Stimulated activated CD8-positive, alpha-beta memory T cell treated with anti-CD3 and anti-CD28 coated beads, Interleukin-15, amount 100 ng/mL, for 24 hours (primary cell): ENCODE measurements around the gene TMED9.

Experiments used
- DNase-seq: peaks from one replicate; pipeline ENCODE4 v3.0.0-alpha.2; 2020; ENCODE audit warnings: low read depth

Gene TMED9

GRCh38 chr5:177578316-177578715 is 13.7 kb upstream of the TMED9 start:
- DNase-seq = no peak

GRCh38 chr5:177588413-177588909 is 3.5 kb upstream of the TMED9 start:
- no peak for DNase-seq

GRCh38 chr5:177590406-177590805 is 1.6 kb upstream of the TMED9 start:
- no peak for DNase-seq

- no peak for DNase-seq
Observed at GRCh38 chr5:177591690-177592009, 353 bp upstream of the TMED9 start.

- DNase-seq = no peak
Observed at GRCh38 chr5:177592905-177593304, 902 bp downstream of the TMED9 start.

- no peak for DNase-seq
Observed at GRCh38 chr5:177593511-177593910, 1.5 kb downstream of the TMED9 start.

- no peak for DNase-seq
Observed at GRCh38 chr5:177594071-177594470, 2.1 kb downstream of the TMED9 start.

GRCh38 chr5:177595026-177595585 is 3.1 kb downstream of the TMED9 start:
- no peak for DNase-seq

GRCh38 chr5:177595991-177596774 is 4.2 kb downstream of the TMED9 start:
- DNase-seq = no peak

GRCh38 chr5:177596775-177597238 is 4.8 kb downstream of the TMED9 start:
- DNase-seq = no peak

GRCh38 chr5:177598477-177598876 is 6.5 kb downstream of the TMED9 start:
- no peak for DNase-seq

- DNase-seq = peak; percentile 76
Observed at GRCh38 chr5:177599731-177600507, 7.9 kb downstream of the TMED9 start, which contains the start of gene B4GALT7. Gene B4GALT7 (plus strand): TSS chr5:177600132. CDS start chr5:177600211, 79 bp downstream.

- no peak for DNase-seq
Observed at GRCh38 chr5:177600508-177601018, 8.6 kb downstream of the TMED9 start.

GRCh38 chr5:177601126-177601525 is 9.1 kb downstream of the TMED9 start:
- DNase-seq = no peak

GRCh38 chr5:177601577-177602457 is 9.8 kb downstream of the TMED9 start:
- DNase-seq = no peak

GRCh38 chr5:177602458-177602830 is 10.4 kb downstream of the TMED9 start:
- DNase-seq = no peak

- no peak for DNase-seq
Observed at GRCh38 chr5:177603631-177604030, 11.6 kb downstream of the TMED9 start.

GRCh38 chr5:177604116-177604521 is 12.1 kb downstream of the TMED9 start:
- DNase-seq = no peak

GRCh38 chr5:177604656-177605055 is 12.7 kb downstream of the TMED9 start:
- no peak for DNase-seq

- no peak for DNase-seq
Observed at GRCh38 chr5:177605078-177605477, 13.1 kb downstream of the TMED9 start.

- DNase-seq = no peak
Observed at GRCh38 chr5:177605667-177606066, 13.7 kb downstream of the TMED9 start.
